Epithelial cell of prostate (primary cell): ENCODE results near the gene GALNT7.

ENCODE experiments used
- DNase-seq: peaks from one replicate; pipeline ENCODE4 v3.0.0-alpha.2; 2011; ENCODE audit warnings: low read depth, low spot score
- H3K27ac ChIP-seq: fragments of 450-650 bp; 2 replicates; pipeline ENCODE4 v1.5.1; 2017; ENCODE audit warnings: mild to moderate bottlenecking

The GALNT7 gene

GRCh38 chr4:173257732-173258717 is 89.4 kb downstream of the GALNT7 start:
- no peak overlapping the region for H3K27ac ChIP-seq
- no peak for DNase-seq

GRCh38 chr4:173258866-173259265 is 90.3 kb downstream of the GALNT7 start:
- no peak overlapping the region for H3K27ac ChIP-seq
- no peak for DNase-seq

- no peak overlapping the region for H3K27ac ChIP-seq
- no peak for DNase-seq
Measured at GRCh38 chr4:173259310-173259709, 90.7 kb downstream of the GALNT7 start.

DNA sequence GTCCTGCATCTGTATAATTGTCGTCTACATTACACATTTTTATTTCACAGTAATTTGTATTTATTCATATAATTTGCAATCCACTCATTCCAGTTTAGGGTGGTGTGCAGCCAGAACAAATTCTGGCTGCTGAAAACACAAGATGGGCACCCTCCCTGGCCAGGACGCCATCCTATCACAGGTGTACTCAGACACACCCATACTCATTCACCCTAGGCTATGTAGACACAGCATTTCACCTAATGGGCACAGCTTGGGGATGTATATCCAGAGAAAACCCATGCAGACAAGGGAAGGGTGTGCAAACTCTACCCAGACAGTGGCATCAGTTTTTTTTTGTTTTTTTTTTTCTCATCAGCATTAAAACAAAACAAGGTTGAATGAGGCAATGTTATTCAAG is 92.4 kb downstream of the GALNT7 start:
- no peak overlapping the region for H3K27ac ChIP-seq
- DNase-seq: no peak

DNA sequence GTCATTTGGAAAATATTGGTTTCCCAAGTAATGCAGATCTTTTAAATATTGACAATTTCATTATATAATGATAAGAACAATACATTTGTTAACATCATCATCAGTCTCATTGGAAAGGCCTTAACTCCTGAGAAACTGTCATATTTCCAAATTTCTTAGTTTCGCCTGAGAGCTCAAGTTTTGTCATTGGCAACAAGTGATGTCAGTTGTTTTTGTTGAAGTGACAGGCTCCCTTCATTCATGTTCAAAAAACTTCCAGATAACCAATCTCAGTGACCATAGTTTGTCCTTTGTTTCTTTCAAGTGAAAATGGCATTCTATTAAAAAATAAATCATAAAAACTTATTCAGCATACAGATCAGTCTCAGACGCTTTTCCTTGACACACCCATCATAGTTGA is 93.8 kb downstream of the GALNT7 start:
- DNase-seq: no peak
- H3K27ac ChIP-seq: no peak overlapping the region

DNA sequence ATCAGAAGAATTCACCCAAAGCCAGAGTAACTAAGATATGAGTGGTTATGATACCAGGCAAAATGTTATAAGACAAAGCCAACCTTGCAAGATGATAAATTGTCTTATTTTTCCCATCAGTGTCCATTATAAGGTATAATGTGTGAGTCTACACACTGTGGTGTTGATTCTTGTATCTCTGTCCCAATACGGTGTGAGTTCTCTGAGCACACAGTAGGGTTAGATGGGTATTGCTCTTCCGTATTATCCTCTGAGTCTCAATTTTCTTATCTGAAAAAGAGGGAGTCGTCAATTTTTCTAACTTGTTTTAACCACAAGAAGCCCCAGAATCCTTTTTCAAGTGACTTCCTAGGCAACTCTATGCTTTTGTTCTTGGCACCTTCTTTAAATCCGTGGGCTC is 95.6 kb downstream of the GALNT7 start:
- H3K27ac ChIP-seq: no peak overlapping the region
- DNase-seq: no peak

- DNase-seq: no peak
Measured at GRCh38 chr4:173264684-173265185, 96.1 kb downstream of the GALNT7 start.

DNA sequence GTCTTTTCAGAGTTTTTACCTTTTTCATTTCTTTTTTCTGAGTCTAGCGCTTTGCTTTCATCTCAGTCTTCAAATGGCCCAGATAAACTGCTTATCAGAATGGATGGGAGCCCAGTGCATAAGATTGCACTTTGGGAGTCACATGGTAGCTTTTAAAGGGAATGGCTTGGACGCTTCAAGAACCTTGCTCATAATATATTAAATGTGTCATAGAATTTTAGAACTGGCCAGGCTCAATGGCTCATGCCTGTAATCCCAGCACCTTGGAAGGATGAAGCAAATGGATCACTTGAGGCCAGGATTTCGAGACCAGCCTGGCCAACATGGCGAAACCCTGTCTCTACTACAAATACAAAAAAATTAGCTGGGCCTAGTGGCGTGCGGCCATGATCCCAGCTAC is 97.1 kb downstream of the GALNT7 start:
- H3K27ac ChIP-seq: no peak overlapping the region
- DNase-seq: no peak

More at GRCh38 chr4:173264684-173265185, 96.1 kb downstream of the GALNT7 start:
- no peak overlapping the region for H3K27ac ChIP-seq

- DNase-seq: no peak
- no peak overlapping the region for H3K27ac ChIP-seq
Measured at GRCh38 chr4:173267711-173268110, 99.1 kb downstream of the GALNT7 start.

- DNase-seq: no peak
- no peak overlapping the region for H3K27ac ChIP-seq
Measured at GRCh38 chr4:173269280-173269679, 100.7 kb downstream of the GALNT7 start.

GRCh38 chr4:173270312-173271027 is 101.9 kb downstream of the GALNT7 start:
- DNase-seq: no peak
- H3K27ac ChIP-seq: no peak overlapping the region

DNA sequence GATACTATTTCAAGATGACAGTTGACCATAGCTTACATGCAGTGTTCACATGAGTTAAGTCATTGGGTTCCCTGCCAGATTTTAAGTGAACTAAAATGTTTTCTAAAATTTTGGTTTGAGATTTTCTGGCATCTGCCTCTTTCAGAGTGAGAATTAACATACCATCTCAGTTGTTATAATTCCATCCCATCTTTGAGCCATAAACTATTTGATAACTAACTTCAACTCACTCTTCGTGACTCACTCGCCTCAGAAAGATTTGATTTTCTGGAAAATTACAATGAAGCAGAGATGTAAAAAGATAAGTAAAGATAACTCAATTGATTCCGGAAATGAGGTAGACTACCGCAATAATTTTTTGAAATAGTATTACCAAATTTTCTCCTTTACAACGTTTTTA is 103.7 kb downstream of the GALNT7 start:
- H3K27ac ChIP-seq: no peak overlapping the region
- no peak for DNase-seq

GRCh38 chr4:173272996-173273395 is 104.4 kb downstream of the GALNT7 start:
- no peak overlapping the region for H3K27ac ChIP-seq
- DNase-seq: no peak

GRCh38 chr4:173273941-173274340 is 105.3 kb downstream of the GALNT7 start:
- DNase-seq: no peak
- H3K27ac ChIP-seq: no peak overlapping the region

DNA sequence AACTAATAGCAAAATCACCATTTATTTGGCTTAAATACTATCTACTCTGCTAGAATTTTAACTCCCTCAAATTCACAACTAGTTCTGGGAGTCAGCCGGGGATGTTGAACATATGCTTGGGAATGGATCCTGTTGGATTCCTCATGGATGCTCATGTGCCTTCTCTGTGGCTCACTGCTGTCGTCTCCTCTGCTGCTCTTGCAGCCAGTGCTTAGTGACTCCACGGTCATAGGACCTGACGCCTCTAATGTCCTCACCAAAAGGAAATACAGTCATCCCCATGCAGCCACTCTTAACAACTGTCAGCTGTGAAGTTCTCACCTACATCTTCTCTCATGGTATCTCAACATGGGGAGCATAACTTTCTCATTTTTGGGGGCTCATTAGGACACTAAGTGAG is 106.1 kb downstream of the GALNT7 start:
- no peak for DNase-seq

GRCh38 chr4:173275150-173275549 is 106.5 kb downstream of the GALNT7 start:
- H3K27ac ChIP-seq: no peak overlapping the region
- DNase-seq: no peak

More for the DNA sequence above, 106.1 kb downstream of the GALNT7 start:
- no peak overlapping the region for H3K27ac ChIP-seq

GRCh38 chr4:173277340-173277739 is 108.7 kb downstream of the GALNT7 start:
- DNase-seq: no peak
- no peak overlapping the region for H3K27ac ChIP-seq

DNA sequence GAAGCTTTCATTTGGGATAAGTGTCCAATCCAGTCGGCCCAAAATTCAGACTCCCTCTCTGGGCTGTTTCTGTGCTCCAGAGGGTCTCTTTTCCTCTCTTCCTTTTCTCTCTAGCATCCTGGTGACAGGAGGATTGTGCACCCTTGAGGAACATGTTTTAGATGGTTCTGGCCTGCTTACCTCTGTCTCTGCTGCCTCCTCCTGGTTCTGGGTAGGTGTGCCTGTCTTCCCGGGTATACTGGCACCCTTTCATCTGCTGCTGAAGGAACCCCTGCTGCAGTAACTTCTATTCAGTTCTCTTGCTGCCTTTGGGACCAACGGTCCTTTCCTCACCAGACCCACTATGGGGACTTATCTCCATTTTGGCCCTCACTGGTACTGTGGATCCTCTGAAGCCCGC is 112.4 kb downstream of the GALNT7 start:
- no peak for DNase-seq
- no peak overlapping the region for H3K27ac ChIP-seq

DNA sequence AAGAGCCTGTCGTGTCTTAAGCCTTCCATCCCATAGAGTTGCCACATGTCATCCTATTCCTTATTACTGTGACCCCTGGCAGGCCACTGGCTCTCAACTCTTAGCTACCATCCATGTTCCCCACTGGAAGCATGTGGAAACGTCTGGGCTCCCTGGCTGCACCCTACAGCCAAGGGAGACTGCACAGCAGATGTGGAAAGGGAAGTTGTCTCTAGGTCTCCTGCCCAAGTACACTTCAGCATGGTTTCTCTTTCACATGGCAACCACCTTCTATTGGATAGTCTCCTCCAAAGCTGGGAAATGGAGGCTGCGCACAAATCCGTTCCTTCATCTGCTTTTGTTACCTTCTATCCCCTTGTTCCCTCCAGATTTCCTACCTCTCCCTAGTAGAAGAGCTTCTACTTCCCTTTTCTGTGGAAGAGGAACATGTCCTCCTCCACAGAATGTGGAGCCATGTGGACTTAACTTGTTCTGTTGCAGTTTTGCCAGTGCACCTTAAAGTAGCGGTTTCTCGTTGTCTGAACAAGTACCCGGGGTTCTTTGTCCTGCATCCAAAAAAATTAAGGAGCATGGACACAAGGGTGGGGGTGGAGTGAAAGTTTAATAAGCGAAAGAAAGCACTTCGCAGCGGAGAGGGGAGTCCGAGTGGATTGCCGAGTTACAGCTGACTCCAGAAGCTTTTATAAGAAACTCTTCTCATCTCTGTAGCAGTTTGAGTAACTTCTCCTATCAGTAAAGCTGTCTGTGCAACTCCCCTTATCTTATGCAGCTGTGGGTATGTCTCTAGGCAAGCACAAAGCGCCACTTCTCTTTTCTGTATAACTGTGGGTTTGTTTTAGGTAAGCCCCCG is 113.0 kb downstream of the GALNT7 start:
- H3K27ac ChIP-seq: no peak overlapping the region
- no peak for DNase-seq

- no peak overlapping the region for H3K27ac ChIP-seq
- DNase-seq: no peak
Measured at GRCh38 chr4:173282256-173282562, 113.6 kb downstream of the GALNT7 start.
